Parathyroid adenoma (tissue), 2 donors: ENCODE results near the gene FCHO2.
"Not testable (repeated sequence)": the region's sequence is repeated elsewhere in the genome, so short reads cannot be mapped to it uniquely, and the experiment has no call there.

Source experiments
- H2AFZ ChIP-seq: fragments of 300-600 bp; sonication (generic); one replicate; pipeline ENCODE4 v1.7.0; 2017; ENCODE audit warnings: antibody characterized with exemption, mild to moderate bottlenecking
- H3K27ac ChIP-seq: fragments of 300-600 bp; sonication (generic); one replicate; pipeline ENCODE4 v1.7.0; 2017
- H3K27me3 ChIP-seq: fragments of 300-600 bp; sonication (generic); one replicate; pipeline ENCODE4 v1.7.0; 2017; ENCODE audit warnings: low read length; ENCODE audit not compliant: control insufficient read depth, insufficient read depth
- H3K36me3 ChIP-seq: fragments of 300-600 bp; sonication (generic); one replicate; pipeline ENCODE4 v1.7.0; 2017; ENCODE audit warnings: low read length; ENCODE audit not compliant: control insufficient read depth, insufficient read depth
- H3K4me1 ChIP-seq: fragments of 300-600 bp; sonication (generic); one replicate; pipeline ENCODE4 v1.7.0; 2017; ENCODE audit warnings: control low read depth
- H3K4me2 ChIP-seq: fragments of 300-600 bp; sonication (generic); one replicate; pipeline ENCODE4 v1.7.0; 2017; ENCODE audit warnings: low read length
- H3K4me3 ChIP-seq: fragments of 300-600 bp; sonication (generic); one replicate; pipeline ENCODE4 v1.7.0; 2017; ENCODE audit warnings: low read depth, low read length
- H3K79me2 ChIP-seq: fragments of 300-600 bp; sonication (generic); one replicate; pipeline ENCODE4 v1.7.0; 2017; ENCODE audit warnings: control low read depth
- H3K9ac ChIP-seq: fragments of 300-600 bp; sonication (generic); one replicate; pipeline ENCODE4 v1.7.0; 2017; ENCODE audit warnings: mild to moderate bottlenecking
- H3K9me3 ChIP-seq: fragments of 300-600 bp; sonication (generic); one replicate; pipeline ENCODE4 v1.7.0; 2017; ENCODE audit warnings: low read length; ENCODE audit not compliant: control insufficient read depth
- TF ChIP-seq, protein P1 (sequence below): fragments of 300-600 bp; sonication (generic); IDR thresholded peaks from one replicate; pipeline ENCODE4 v1.7.0; 2017; ENCODE audit warnings: antibody characterized with exemption, mild to moderate bottlenecking
- donor health status: primary hyperparathyroidism.

The FCHO2 gene

DNA sequence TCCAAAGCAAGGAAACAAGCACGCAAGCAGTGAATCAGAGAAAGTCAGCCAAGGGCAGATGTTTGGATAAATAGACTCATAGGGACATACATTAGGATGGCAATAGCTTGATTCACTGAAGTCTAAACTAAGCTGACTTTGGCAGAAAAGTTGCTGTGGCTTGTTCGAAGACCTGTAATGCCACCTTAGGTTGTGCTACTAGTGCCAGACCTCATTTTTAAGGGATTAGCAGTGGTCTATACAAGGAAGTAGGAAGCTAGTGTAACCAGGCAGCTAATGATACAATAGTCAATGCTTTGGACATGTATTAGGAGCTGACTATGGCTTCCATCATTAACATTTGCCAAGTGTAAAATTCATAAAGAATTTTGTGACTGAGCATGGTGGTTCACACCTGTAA, 63.1 kb downstream of the FCHO2 start:
- Histone ChIP-seq H3K9ac (no peak overlapping the region), H3K27me3 (no peaks in the 10 kb centered on the region), H3K4me2 (no peak overlapping the region), H3K4me1 (no peaks in the 10 kb centered on the region), H3K27ac (no peak overlapping the region), H3K79me2 (no peaks in the 10 kb centered on the region), H3K36me3 (no peaks in the 10 kb centered on the region), H3K4me3 (no peak overlapping the region), H2AFZ (no peak overlapping the region), H3K9me3 (no peaks in the 10 kb centered on the region)
- TF ChIP-seq, protein P1, sequence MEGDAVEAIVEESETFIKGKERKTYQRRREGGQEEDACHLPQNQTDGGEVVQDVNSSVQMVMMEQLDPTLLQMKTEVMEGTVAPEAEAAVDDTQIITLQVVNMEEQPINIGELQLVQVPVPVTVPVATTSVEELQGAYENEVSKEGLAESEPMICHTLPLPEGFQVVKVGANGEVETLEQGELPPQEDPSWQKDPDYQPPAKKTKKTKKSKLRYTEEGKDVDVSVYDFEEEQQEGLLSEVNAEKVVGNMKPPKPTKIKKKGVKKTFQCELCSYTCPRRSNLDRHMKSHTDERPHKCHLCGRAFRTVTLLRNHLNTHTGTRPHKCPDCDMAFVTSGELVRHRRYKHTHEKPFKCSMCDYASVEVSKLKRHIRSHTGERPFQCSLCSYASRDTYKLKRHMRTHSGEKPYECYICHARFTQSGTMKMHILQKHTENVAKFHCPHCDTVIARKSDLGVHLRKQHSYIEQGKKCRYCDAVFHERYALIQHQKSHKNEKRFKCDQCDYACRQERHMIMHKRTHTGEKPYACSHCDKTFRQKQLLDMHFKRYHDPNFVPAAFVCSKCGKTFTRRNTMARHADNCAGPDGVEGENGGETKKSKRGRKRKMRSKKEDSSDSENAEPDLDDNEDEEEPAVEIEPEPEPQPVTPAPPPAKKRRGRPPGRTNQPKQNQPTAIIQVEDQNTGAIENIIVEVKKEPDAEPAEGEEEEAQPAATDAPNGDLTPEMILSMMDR: no peak

DNA sequence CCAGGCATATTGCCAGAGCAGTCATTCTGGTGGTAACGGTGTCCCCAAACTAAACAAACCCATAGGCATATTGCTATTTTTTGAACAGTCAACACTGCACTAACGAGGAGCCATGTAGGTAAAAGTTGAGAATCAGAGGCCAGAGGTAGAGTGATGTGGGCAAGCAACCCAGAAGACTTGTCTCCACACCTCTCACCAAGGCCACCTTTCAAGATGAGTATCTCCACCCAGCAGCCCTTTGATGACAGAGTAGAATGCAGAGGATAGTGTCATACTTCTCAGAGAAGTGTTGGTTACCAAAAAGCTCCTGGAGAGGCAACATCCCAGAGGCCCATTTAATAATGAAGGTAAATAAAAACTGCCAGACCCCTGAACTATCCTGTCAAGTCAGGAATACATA, 63.9 kb downstream of the FCHO2 start:
- Histone ChIP-seq H3K27ac (no peak overlapping the region), H3K4me1 (no peaks in the 10 kb centered on the region), H3K4me3 (no peak overlapping the region), H3K27me3 (no peaks in the 10 kb centered on the region), H3K9me3 (no peaks in the 10 kb centered on the region), H2AFZ (no peak overlapping the region), H3K36me3 (no peaks in the 10 kb centered on the region), H3K79me2 (no peaks in the 10 kb centered on the region), H3K4me2 (no peak overlapping the region), H3K9ac (no peak overlapping the region)
- TF ChIP-seq, protein P1: no peak

DNA sequence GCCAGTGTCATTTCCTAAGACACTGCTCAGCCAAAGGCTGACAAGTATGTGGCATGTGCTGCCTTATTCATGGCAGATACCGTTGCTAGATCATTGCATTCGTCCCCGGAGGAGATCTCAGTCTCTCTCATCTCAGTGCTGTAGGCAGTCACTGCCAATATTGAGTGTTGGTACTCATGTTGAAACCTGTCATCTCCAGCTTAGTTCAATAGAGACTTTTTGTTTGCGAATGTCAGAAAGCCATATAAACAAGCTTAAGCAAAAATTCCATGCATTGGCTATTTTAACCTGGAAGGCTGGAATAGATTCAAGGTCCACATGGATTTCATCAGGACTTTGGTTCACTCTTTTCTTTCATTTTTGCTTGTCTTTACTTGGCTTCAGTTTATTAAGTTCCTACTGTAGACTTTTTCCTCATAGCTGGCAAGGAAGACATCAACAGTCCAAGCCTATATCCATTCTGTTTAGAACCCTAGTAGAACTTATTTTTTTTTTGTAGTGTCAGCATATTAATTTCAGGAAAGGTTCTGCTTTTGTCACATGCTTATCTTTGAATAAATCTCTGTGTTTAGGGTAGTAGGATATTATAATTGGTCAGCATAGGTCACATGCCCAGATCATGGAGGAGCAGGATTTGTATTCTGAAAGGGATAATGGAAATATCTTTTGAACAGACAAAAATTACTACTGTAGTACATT, 66.8 kb downstream of the FCHO2 start:
- no peaks in the 10 kb centered on the region for H3K36me3 ChIP-seq
- no peaks in the 10 kb centered on the region for H3K4me1 ChIP-seq
- TF ChIP-seq, protein P1: no peak

DNA sequence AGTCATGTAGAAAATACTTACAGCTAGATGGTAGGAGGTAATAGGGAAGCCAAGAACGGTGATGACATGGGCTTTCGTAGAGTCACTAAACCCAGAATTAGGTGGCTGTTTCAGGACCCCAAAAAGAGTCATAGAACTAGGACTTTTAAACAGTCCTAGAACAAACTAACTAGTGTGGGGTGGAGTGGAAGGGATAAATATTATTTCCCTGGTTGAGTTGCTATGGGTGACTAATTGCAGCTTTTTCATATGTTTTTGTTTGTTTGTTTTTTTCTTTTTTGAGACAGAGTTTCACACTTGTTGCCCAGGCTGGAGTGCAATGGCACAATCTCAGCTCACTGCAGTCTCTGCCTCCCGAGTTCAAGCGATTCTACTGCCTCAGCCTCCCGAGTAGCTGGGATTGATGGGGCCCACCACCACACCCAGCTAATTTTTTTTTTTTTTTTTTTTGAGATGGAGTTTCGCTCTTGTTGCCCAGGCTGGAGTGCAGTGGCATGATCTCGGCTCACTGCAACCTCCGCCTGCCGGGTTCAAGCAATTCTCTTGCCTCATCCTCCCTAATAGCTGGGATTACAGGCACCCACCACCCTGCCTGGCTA, 69.2 kb downstream of the FCHO2 start:
- not testable (repeated sequence) for H3K27ac ChIP-seq, H3K4me1 ChIP-seq, H3K36me3 ChIP-seq, H3K9me3 ChIP-seq, H2AFZ ChIP-seq, H3K79me2 ChIP-seq, H3K27me3 ChIP-seq, H3K4me2 ChIP-seq, H3K9ac ChIP-seq, H3K4me3 ChIP-seq

More for the DNA sequence above, 66.8 kb downstream of the FCHO2 start:
- no peak overlapping the region for H3K4me3 ChIP-seq
- H3K9me3 ChIP-seq: no peaks in the 10 kb centered on the region
- H3K79me2 ChIP-seq: no peaks in the 10 kb centered on the region
- H3K9ac ChIP-seq: no peak overlapping the region
- no peak overlapping the region for H3K4me2 ChIP-seq
- no peak overlapping the region for H3K27ac ChIP-seq
- H2AFZ ChIP-seq: no peak overlapping the region
- H3K27me3 ChIP-seq: no peaks in the 10 kb centered on the region

DNA sequence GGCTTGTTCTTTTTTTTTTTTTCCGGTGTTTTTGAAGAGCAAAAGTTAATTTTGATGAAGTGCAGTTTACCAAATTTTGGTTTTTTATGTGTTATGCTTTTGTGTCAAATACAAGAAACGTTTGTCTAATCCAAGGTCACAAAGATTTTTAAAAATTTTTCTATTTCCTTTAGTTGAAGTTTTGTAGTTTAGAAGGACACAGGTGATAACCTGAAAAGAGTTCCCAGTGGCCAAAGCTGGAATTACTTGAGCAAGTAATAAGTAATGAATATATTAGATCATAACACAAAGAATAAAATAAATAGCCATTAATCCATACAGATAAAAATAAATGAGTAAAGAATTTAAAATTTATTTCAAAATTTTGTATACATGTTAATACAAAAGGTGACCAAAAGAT, 71.5 kb downstream of the FCHO2 start:
- Histone ChIP-seq H3K4me1 (no peaks in the 10 kb centered on the region), H3K9ac (no peak overlapping the region), H3K36me3 (no peaks in the 10 kb centered on the region), H2AFZ (no peak overlapping the region), H3K4me2 (no peak overlapping the region), H3K27me3 (no peaks in the 10 kb centered on the region), H3K79me2 (no peaks in the 10 kb centered on the region), H3K4me3 (no peak overlapping the region), H3K9me3 (no peaks in the 10 kb centered on the region), H3K27ac (no peak overlapping the region)
- TF ChIP-seq, protein P1: no peak
